Esophagus muscularis mucosa (tissue), 4 donors: ENCODE results near the gene KRT80. TPM values are rescaled to one million over a fixed set of nuclear protein-coding genes. Genes with fewer than 3 reads are reported as not detected.

Source experiments
- DNase-seq: peaks from one replicate; pipeline ENCODE4 v3.0.0-alpha.2; 2017; ENCODE audit errors: extremely low spot score
- H3K27ac ChIP-seq, 4 donors: fragments of 200-600 bp; sonication (generic); replicated peaks in 1 of 4; 1 replicate in 3 of 4; 2 replicates in 1 of 4; pipeline ENCODE4 v1.5.1; 2016 to 2019; ENCODE audit warnings: mild to moderate bottlenecking in 1 of 4
- H3K27me3 ChIP-seq, 4 donors: fragments of 200-600 bp; sonication (generic); one replicate each; pipeline versions ENCODE4 v1.5.1 to v1.6.0; 2016 to 2019
- H3K36me3 ChIP-seq, 4 donors: fragments of 200-600 bp; sonication (generic); one replicate each; pipeline ENCODE4 v1.5.1; 2016 to 2019
- H3K4me1 ChIP-seq, 4 donors: fragments of 200-600 bp; sonication (generic); one replicate each; pipeline ENCODE4 v1.5.1; 2016 to 2019
- H3K4me3 ChIP-seq, 4 donors: fragments of 200-600 bp; sonication (generic); 1 replicate in 2 of 4; 2 replicates in 2 of 4; pipeline ENCODE4 v1.5.1; 2016 to 2019; ENCODE audit warnings: mild to moderate bottlenecking in 4 of 4, moderate library complexity in 1 of 4
- H3K9me3 ChIP-seq, 4 donors: fragments of 200-600 bp; sonication (generic); 1 replicate in 3 of 4; 2 replicates in 1 of 4; pipeline ENCODE4 v1.5.1; 2016 to 2019
- EP300 ChIP-seq: sonication (generic); formaldehyde crosslinking; IDR thresholded peaks from one replicate; pipeline ENCODE4 v1.6.1; 2017; ENCODE audit warnings: antibody characterized with exemption
- POLR2A ChIP-seq: fragments of 450-650 bp; IDR thresholded peaks from one replicate; pipeline ENCODE4 v1.6.1; 2017; ENCODE audit warnings: antibody characterized with exemption, moderate library complexity, mild to moderate bottlenecking, low read depth
- POLR2AphosphoS5 ChIP-seq, 2 donors: sonication (generic); formaldehyde crosslinking; IDR thresholded peaks; one replicate each; pipeline ENCODE4 v1.6.1; 2017; ENCODE audit warnings: antibody characterized with exemption in 2 of 2
- WGBS: methylation state at CpG from one replicate; pipeline ENCODE4 v1.1.5; 2018; 5-methylcytosine and 5-hydroxymethylcytosine counted together
- intact Hi-C: fragments of 100-400 bp; cut with DNase I; formaldehyde crosslinking; loops from one replicate; pipeline ENCODE4 v1.15.1; 2023
- total RNA-seq, 4 donors: library from RNA; depleted of rRNA; stranded (reverse); fragments of >200 nt; gene quantifications; one replicate each; pipeline versions ENCODE4 v1.1.0 to v1.2.1, GENCODE V29; 2016
- TF ChIP-seq, protein P1 (sequence below), 3 experiments: fragments of 200-600 bp in 2 of 3; fragments of 450-650 bp in 1 of 3; sonication (generic) in 2 of 3; IDR thresholded peaks; one replicate each; pipeline ENCODE4 v1.5.1; 2017 to 2019; ENCODE audit warnings: antibody characterized with exemption in 3 of 3, mild to moderate bottlenecking in 2 of 3, moderate library complexity in 1 of 3

The KRT80 gene
- total RNA-seq, 4 donors from 2014 or later, result 0.11 TPM; not detected in 3

DNA sequence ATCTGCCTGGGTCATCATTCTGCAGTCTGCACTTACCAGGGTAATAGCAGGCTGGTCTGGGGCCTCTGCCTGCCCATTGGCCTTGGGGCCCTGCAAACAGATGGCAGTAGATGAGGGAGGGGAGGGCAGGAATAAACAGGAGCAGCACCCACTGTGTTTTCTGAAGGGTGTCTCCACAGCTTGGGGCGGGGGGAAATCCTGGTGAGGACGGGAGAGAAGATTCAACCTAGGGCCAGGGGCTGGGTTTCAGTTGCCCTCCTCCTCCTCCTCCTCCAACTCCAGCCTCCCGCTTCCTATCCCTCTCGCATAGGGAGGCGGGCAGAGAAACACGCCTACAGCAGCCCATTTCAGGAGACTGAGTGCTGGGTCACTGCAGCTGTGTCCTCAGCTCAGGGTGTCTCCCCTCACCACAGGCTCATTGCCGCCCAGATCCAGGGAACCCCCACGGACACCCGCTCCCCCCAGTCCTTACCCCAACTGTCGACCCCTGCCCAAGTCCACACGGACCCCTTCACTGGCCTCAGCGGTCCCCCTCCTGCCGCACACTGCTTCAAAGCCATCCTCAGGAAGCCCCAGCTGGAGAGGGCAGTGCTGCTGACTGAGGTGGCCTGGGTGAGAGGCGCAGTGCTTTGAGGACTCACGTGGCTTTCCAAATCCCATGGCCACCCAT is 9.1 kb upstream of the KRT80 start:
- no peak for DNase-seq
- Histone ChIP-seq H3K4me3 (no peak overlapping the region), H3K36me3 (no peaks in the 10 kb centered on the region), H3K9me3 (no peaks in the 10 kb centered on the region), H3K4me1 (peaks cover 12 to 31% (median 22%) of the 10 kb centered on the region in 4 donors), H3K27ac (no peak overlapping the region), H3K27me3 (no peaks in the 10 kb centered on the region)
- TF ChIP-seq POLR2A, result no peak
- TF ChIP-seq POLR2AphosphoS5 (IDR thresholded peaks at IDR 0.05), result no peak
- TF ChIP-seq, protein P1, sequence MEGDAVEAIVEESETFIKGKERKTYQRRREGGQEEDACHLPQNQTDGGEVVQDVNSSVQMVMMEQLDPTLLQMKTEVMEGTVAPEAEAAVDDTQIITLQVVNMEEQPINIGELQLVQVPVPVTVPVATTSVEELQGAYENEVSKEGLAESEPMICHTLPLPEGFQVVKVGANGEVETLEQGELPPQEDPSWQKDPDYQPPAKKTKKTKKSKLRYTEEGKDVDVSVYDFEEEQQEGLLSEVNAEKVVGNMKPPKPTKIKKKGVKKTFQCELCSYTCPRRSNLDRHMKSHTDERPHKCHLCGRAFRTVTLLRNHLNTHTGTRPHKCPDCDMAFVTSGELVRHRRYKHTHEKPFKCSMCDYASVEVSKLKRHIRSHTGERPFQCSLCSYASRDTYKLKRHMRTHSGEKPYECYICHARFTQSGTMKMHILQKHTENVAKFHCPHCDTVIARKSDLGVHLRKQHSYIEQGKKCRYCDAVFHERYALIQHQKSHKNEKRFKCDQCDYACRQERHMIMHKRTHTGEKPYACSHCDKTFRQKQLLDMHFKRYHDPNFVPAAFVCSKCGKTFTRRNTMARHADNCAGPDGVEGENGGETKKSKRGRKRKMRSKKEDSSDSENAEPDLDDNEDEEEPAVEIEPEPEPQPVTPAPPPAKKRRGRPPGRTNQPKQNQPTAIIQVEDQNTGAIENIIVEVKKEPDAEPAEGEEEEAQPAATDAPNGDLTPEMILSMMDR (IDR thresholded peaks at IDR 0.05), result no peak
- no peak for TF ChIP-seq EP300
- WGBS, result 78% methylated on average over 15 of the region's 15 CpGs
- intact Hi-C loops, result no loop called here

DNA sequence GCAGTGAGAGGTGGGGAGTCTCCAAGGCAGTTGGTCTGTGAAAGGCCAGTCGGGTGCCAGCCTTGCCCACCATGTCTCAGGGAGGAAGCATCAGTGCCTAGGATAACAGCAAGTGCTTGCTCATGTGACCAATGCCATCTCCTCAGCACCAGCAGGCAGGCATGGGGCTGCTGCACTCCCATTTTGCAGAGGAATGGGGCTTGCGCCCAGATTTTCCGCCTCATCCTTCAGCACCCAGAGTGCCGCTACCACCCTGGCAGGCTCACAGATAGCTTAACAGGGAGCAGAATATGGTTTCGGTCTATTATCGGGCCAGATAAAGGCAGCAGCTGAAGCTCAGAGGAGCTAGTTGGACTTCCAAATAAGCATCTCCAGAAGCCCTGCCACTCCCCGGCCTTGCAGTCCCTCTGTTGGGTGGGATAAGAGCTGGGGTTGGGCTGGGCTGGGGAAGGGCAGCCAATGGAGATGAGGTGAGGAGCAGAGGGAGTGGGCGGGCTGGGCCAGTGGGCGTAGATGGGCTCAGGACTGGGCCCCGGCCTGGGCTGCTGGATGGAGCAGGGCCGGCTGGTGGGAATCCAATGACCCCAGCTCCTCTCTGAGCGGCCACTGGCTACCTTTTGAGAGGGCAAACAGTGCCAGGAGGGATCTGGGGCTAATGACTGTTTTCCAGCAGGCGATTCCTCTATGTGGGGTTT is 8.4 kb upstream of the KRT80 start:
- Histone ChIP-seq H3K4me3 (no peak overlapping the region), H3K27ac (no peak overlapping the region), H3K9me3 (no peaks in the 10 kb centered on the region), H3K27me3 (no peaks in the 10 kb centered on the region), H3K36me3 (no peaks in the 10 kb centered on the region), H3K4me1 (peaks cover 12 to 31% (median 22%) of the 10 kb centered on the region in 4 donors)
- DNase-seq, result no peak
- no peak for TF ChIP-seq POLR2A
- TF ChIP-seq, protein P1 (IDR thresholded peaks at IDR 0.05), result no peak
- TF ChIP-seq EP300, result no peak
- no peak for TF ChIP-seq POLR2AphosphoS5 (IDR thresholded peaks at IDR 0.05)
- intact Hi-C loops, result no loop called here
- 88% methylated on average over 12 of the region's 13 CpGs for WGBS

DNA sequence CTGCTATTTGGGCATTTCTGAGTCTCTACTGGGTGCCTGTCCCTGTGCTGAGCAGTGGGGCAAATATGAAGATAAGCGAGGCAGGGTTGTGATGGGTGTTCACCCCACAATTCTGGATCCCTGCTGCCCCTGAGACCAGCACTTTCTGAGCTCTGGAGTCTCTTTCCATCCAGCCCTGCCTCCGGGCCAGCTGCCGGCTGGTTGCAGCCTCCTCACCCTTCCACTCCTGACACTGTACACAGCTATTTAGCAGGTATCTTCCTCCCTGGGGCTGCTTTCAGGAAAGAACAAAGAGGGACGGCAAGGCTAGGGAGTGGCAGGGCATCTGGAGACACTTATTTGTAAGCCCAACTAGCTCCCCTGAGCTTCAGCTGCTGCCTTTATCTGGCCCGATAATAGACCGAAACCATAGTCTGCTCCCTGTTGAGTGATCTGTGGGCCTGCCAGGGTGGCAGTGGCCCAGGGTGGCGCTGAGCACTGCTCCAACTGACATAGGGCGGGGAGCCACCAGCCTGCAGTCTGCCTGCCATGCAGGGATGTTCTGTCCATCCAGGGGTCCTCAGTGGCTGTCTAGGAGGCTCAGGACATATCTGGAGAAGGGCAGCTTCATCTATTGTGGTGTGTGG is 7.6 kb upstream of the KRT80 start:
- intact Hi-C loops, result no loop called here
- no peak overlapping the region for H3K27ac ChIP-seq
- no peak for DNase-seq
- no peak overlapping the region for H3K4me3 ChIP-seq
- H3K4me1 ChIP-seq, result peaks cover 20 to 35% (median 28%) of the 10 kb centered on the region in 4 donors
- TF ChIP-seq EP300, result no peak
- no peak for TF ChIP-seq POLR2A
- TF ChIP-seq, protein P1 (IDR thresholded peaks at IDR 0.05), result no peak
- TF ChIP-seq POLR2AphosphoS5 (IDR thresholded peaks at IDR 0.05), result no peak
- H3K27me3 ChIP-seq, result no peaks in the 10 kb centered on the region
- 93% methylated on average over 8 of the region's 8 CpGs for WGBS
- no peaks in the 10 kb centered on the region for H3K36me3 ChIP-seq
- H3K9me3 ChIP-seq, result no peaks in the 10 kb centered on the region

DNA sequence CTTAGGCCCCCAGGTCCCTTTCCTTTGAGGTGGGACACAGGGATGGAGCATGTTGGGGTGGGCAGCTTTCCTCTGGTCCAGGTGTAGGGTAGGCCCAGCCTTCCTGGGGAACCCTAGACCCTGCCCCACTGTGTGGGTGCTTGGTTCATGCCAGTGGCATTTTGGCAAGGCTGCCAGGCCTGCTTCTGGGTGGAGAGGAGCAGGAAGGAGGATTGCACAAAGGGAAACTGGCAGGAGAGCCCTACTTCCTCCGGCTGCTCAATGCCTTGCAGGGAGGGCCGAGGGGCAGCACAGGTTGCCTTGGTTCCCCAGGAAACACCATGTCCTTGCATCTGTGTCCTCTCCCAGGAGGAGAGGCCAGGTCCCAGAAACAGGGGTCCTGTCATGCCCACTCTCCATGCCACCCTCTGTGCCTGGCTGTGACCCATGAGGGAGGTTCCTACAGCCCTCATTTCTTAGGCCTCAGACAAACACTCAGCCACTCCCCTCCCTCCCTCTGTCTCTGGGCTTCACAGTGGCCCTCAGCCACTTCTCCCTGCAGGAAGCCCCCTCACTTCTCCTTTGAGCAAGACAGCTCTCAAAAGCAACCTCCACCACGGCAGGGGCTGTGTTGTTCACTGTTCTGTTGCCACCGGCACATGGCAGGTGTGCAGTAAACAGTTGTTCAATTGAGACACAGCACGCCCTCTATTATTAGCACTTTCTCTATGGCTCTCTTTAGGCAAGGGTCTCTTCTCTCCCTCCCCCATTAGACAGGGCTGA is 6.8 kb upstream of the KRT80 start:
- H3K36me3 ChIP-seq, result no peaks in the 10 kb centered on the region
- WGBS, result 76% methylated on average over 5 of the region's 5 CpGs

More for the DNA sequence above, 6.8 kb upstream of the KRT80 start:
- no peak for DNase-seq
- intact Hi-C loops, result no loop called here
- H3K27ac ChIP-seq, result peak overlapping the region in 3 of 4 donors; percentile 28 to 35 (median 34)
- TF ChIP-seq, protein P1 (IDR thresholded peaks at IDR 0.05), result no peak
- no peak for TF ChIP-seq POLR2A
- TF ChIP-seq POLR2AphosphoS5 (IDR thresholded peaks at IDR 0.05), result no peak
- no peak for TF ChIP-seq EP300
- no peaks in the 10 kb centered on the region for H3K9me3 ChIP-seq
- no peak overlapping the region for H3K4me3 ChIP-seq
- no peaks in the 10 kb centered on the region for H3K27me3 ChIP-seq
- H3K4me1 ChIP-seq, result peaks cover 28 to 43% (median 35%) of the 10 kb centered on the region in 4 donors
